OCI-LY7 (cell line): Measurements from ENCODE around the gene PHRF1. TPM values are rescaled to one million over a fixed set of nuclear protein-coding genes. Genes with fewer than 3 reads are reported as not detected.
A peak's percentile ranks its signal among the peaks of the same experiment; 100 is the strongest.

Source experiments
- BruUV-seq: library from RNA; stranded (reverse); fragments of 400-500 nt; replicated peaks from 2 replicates; lab custom pipeline; 2021; lab: Mats Ljungman, UMichigan
- CTCF ChIA-PET: fragments of 300-600 bp; sonication (Branson Sonifier 250); formaldehyde crosslinking; loops from one replicate; lab custom pipeline; 2022; ENCODE audit warnings: antibody characterized with exemption; ENCODE audit not compliant: unreplicated experiment; lab: Charles Lee
- POLR2A ChIA-PET: fragments of 300-600 bp; sonication (Branson Sonifier 250); formaldehyde crosslinking; loops from one replicate; lab custom pipeline; 2022; ENCODE audit warnings: antibody characterized with exemption; lab: Charles Lee
- DNase-seq: peaks from one replicate; pipeline ENCODE4 v3.0.0-alpha.2; 2015; ENCODE audit warnings: low spot score
- H2AFZ ChIP-seq: fragments of 200-600 bp; sonication (generic), shearing (Covaris generic); 2 replicates; pipeline ENCODE4 v1.6.1; 2014; ENCODE audit warnings: mild to moderate bottlenecking, antibody characterized with exemption, low read length, moderate library complexity
- H3K27ac ChIP-seq: fragments of 200-600 bp; sonication (generic); 2 replicates; pipeline ENCODE4 v1.5.1; 2014; ENCODE audit warnings: mixed run types, low read depth, mild to moderate bottlenecking, moderate library complexity, low read length, inconsistent platforms; ENCODE audit not compliant: poor library complexity, severe bottlenecking
- H3K36me3 ChIP-seq: fragments of 200-600 bp; sonication (generic); 2 replicates; pipeline ENCODE4 v1.6.1; 2014; ENCODE audit warnings: mild to moderate bottlenecking, antibody characterized with exemption, low read length, moderate library complexity, mixed read lengths; ENCODE audit not compliant: insufficient read depth
- H3K4me1 ChIP-seq: fragments of 200-600 bp; sonication (generic); 2 replicates; pipeline ENCODE4 v1.5.1; 2014; ENCODE audit warnings: mild to moderate bottlenecking, low read length; ENCODE audit not compliant: insufficient read depth, poor library complexity, severe bottlenecking
- H3K4me2 ChIP-seq: fragments of 200-600 bp; sonication (generic); 2 replicates; pipeline ENCODE4 v1.6.1; 2014; ENCODE audit warnings: mild to moderate bottlenecking, low read length
- H3K4me3 ChIP-seq: fragments of 200-600 bp; sonication (generic); 2 replicates; pipeline ENCODE4 v1.5.1; 2014; ENCODE audit warnings: mild to moderate bottlenecking, low read depth, low read length; ENCODE audit not compliant: poor library complexity, severe bottlenecking
- H3K79me2 ChIP-seq: fragments of 200-600 bp; sonication (generic); 2 replicates; pipeline ENCODE4 v1.6.1; 2016; ENCODE audit warnings: low read depth, mild to moderate bottlenecking, low read length, moderate library complexity, mixed read lengths; ENCODE audit not compliant: insufficient read depth
- H3K9me2 ChIP-seq: fragments of 200-600 bp; sonication (generic); 2 replicates; pipeline ENCODE4 v1.6.1; 2016; ENCODE audit warnings: mild to moderate bottlenecking, low read length, mixed read lengths; ENCODE audit not compliant: insufficient read depth
- H3K9me3 ChIP-seq: fragments of 200-600 bp; sonication (generic); 2 replicates; pipeline ENCODE4 v1.6.1; 2014; ENCODE audit warnings: mild to moderate bottlenecking, mixed run types, low read length, mixed read lengths
- H4K20me1 ChIP-seq: fragments of 200-600 bp; sonication (generic); 2 replicates; pipeline ENCODE4 v1.6.1; 2014; ENCODE audit warnings: mild to moderate bottlenecking, antibody characterized with exemption, low read length, moderate library complexity, mixed read lengths; ENCODE audit not compliant: insufficient read depth
- EZH2phosphoT487 ChIP-seq: fragments of 200-600 bp; sonication (generic); IDR thresholded peaks from 2 replicates; pipeline ENCODE4 v1.6.1; 2018; ENCODE audit warnings: low read depth, borderline replicate concordance, mild to moderate bottlenecking, mixed run types, antibody characterized with exemption, low read length, moderate library complexity, mixed read lengths
- intact Hi-C: fragments of 100-400 bp; cut with micrococcal nuclease; formaldehyde crosslinking; loops from one replicate; pipeline ENCODE4 v1.10.0; 2022; ENCODE audit not compliant: unreplicated experiment
- total RNA-seq, 2 experiments: library from RNA; depleted of rRNA in 1 of 2; stranded (reverse); fragments of >200 nt in 1 of 2; shearing (Covaris generic) in 1 of 2; gene quantifications; 2 replicates each; pipeline ENCODE4 v1.2.3, GENCODE V29; 2014 to 2022
- TF ChIP-seq, protein P1 (sequence below): fragments of 200-600 bp; sonication (generic); conservative IDR thresholded peaks from 2 replicates; pipeline ENCODE4 v1.5.1; 2014; ENCODE audit warnings: mild to moderate bottlenecking, antibody characterized with exemption, low read length, moderate library complexity, mixed read lengths

The PHRF1 gene
- total RNA-seq, 2 experiments from 2014 or later: 25.6 to 45.4 TPM

DNA sequence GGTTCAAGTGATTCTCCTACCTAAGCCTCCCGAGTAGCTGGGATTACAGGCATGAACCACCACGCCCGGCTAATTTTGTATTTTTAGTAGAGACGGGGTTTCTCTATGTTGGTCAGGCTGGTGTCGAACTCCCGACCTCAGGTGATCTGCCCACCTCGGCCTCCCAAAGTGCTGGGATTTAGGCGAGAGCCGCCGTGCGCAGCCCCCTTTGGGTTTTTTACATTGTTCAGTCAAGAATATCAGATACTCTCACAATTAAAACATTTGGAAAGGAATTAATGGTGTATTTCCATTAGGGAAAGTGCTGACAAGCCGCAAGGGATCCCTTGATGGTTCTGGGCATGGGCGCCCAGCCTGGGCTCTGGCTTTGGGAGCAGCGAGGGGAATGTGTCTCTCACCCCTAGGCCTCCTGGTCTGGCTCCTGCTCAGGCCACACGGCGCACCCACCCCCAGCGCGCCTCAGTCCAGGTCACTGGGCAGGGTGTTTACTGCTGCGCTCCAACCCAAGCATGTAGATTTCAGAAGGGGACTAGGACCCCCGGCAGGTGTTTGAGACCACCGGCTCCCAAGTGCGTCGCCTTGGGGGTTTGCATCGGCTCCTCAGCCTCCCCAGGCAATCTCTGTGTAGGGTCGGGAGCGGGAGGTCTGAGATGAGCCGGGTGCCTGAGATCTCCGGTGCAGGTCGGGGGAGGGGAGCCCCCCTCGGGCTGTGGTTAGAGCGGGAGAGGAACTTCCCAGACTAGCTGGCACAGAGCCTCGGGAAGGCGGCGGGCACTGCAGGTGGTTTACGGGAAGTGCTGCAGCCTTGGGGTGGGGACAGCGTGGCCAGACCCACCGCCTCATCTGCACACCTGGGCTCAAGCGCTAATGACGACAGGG is 40.3 kb downstream of the PHRF1 start:
- peak overlapping the region; percentile 59 for H3K27ac ChIP-seq
- 0 out of 2 replicates have a peak, but pooled peaks cover 3% of the 10 kb centered on the region for H4K20me1 ChIP-seq
- no peaks in the 10 kb centered on the region for H3K9me2 ChIP-seq
- CTCF ChIA-PET: interaction anchor here (0.6 kb wide), 1 partner anchor 8 kb away, joined by 4 read pairs; no protein-coding TSS in a partner anchor
- H3K9me3 ChIP-seq: no peaks in the 10 kb centered on the region
- DNase-seq: no peak
- TF ChIP-seq, protein P1, sequence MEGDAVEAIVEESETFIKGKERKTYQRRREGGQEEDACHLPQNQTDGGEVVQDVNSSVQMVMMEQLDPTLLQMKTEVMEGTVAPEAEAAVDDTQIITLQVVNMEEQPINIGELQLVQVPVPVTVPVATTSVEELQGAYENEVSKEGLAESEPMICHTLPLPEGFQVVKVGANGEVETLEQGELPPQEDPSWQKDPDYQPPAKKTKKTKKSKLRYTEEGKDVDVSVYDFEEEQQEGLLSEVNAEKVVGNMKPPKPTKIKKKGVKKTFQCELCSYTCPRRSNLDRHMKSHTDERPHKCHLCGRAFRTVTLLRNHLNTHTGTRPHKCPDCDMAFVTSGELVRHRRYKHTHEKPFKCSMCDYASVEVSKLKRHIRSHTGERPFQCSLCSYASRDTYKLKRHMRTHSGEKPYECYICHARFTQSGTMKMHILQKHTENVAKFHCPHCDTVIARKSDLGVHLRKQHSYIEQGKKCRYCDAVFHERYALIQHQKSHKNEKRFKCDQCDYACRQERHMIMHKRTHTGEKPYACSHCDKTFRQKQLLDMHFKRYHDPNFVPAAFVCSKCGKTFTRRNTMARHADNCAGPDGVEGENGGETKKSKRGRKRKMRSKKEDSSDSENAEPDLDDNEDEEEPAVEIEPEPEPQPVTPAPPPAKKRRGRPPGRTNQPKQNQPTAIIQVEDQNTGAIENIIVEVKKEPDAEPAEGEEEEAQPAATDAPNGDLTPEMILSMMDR: no peak
- TF ChIP-seq EZH2phosphoT487: no peak
- peak overlapping the region; percentile 65 for H3K4me3 ChIP-seq
- H3K4me1 ChIP-seq: peaks cover 19% of the 10 kb centered on the region
- POLR2A ChIA-PET: no interaction called here
- peaks cover 18% of the 10 kb centered on the region; the same call in 1 of the 2 replicates for H3K36me3 ChIP-seq
- BruUV-seq: no TSS peak
- intact Hi-C loops: loop anchor here (5.0 kb wide), 1 partner anchor 39 kb away; the partner anchor contains the start of gene PHRF1
- peak overlapping the region; percentile 70 for H3K4me2 ChIP-seq
- no peak overlapping the region; the same call in 1 of the 2 replicates for H2AFZ ChIP-seq
- H3K79me2 ChIP-seq: no peaks in the 10 kb centered on the region

DNA sequence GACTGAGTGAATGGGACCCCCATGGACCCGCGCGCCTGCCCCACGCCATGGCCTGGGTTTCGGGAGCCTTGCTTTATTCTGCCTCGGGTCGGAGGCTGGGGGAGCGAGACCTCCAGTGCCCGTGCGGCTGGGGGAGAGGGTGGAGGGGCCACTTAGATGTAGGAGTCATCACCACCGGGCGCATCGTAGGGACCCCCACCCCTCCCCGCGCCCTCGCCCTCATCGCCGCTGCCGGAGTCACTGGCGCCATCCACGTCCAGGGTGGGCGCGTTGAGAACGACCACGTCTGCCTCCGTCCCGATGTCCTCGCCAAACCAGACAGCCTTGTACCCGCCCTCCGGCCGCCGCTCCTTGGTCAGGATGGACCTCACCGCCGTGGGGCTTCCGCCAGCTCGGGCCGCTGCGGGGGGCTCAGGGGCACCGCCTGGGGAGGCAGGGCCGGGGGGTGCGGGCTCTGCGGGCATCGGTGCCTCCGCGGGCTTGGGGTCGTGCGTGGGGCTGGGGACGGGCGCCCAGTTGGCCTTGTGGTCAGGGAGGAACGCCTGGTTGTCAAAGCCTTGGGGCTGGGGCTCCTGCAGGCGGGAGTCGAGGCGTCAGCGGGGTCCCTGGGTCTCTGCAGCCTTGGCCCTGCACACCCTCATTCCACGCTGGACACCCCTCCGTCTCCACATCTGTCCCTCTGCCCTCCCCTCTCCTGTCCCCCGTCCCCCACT is 41.1 kb downstream of the PHRF1 start:
- BruUV-seq: no TSS peak
- H3K27ac ChIP-seq: no peak overlapping the region
- no peak overlapping the region for H3K4me3 ChIP-seq
- CTCF ChIA-PET: interaction anchor here (0.6 kb wide), 1 partner anchor 9 kb away, joined by 4 read pairs; no protein-coding TSS in a partner anchor
- H3K9me3 ChIP-seq: no peaks in the 10 kb centered on the region
- TF ChIP-seq, protein P1: no peak
- no peak for TF ChIP-seq EZH2phosphoT487
- no peak overlapping the region for H2AFZ ChIP-seq
- H3K4me2 ChIP-seq: no peak overlapping the region
- no peak for DNase-seq
- peaks cover 10% of the 10 kb centered on the region; the same call in 1 of the 2 replicates for H3K36me3 ChIP-seq
- H3K79me2 ChIP-seq: no peaks in the 10 kb centered on the region
- 0 out of 2 replicates have a peak, but pooled peaks cover 3% of the 10 kb centered on the region for H4K20me1 ChIP-seq
- POLR2A ChIA-PET: no interaction called here
- intact Hi-C loops: loop anchor here (5.0 kb wide), 1 partner anchor 40 kb away; the partner anchor contains the start of gene PHRF1
- H3K9me2 ChIP-seq: no peaks in the 10 kb centered on the region
- peaks cover 19% of the 10 kb centered on the region for H3K4me1 ChIP-seq
